Renal cortex interstitium (tissue), 3 donors: ENCODE measurements around the gene NPEPPS. TPM values are rescaled to one million over a fixed set of nuclear protein-coding genes. Genes with fewer than 3 reads are reported as not detected.

Experiments
- polyA plus RNA-seq, 3 donors: library from polyadenylated mRNA; unstranded; fragments of 120-200 nt; gene quantifications; one replicate each; pipeline ENCODE4 v1.2.1, GENCODE V29; 2013; ENCODE audit not compliant: insufficient read length in 3 of 3

The NPEPPS gene
- polyA plus RNA-seq, 3 donors = 149 to 190 (median 150) TPM

Other genes with a start within 250 kb of the NPEPPS start
- gene EFCAB13, start 207.2 kb upstream of the NPEPPS start, polyA plus RNA-seq = 10 to 100 TPM in 1 of 3 donors, 1 to 10 TPM in 2; 4.2 to 16.5 (median 7.8) TPM
- gene KPNB1, start 118.8 kb downstream of the NPEPPS start, polyA plus RNA-seq = 100 to 1,000 TPM; 228 to 300 (median 256) TPM
- 10 to 100 TPM; 27.4 to 37.7 (median 31.6) TPM for gene TBKBP1, start 163.1 kb downstream of the NPEPPS start, polyA plus RNA-seq
- gene TBX21, start 202.1 kb downstream of the NPEPPS start, polyA plus RNA-seq = under 1 TPM; 0.07 to 0.20 (median 0.12) TPM